ENCODE measurements around the gene DDR2. TPM values are rescaled to one million over a fixed set of nuclear protein-coding genes. Genes with fewer than 3 reads are reported as not detected.

DDR2 gene
- total and polyA plus RNA-seq, 2 of the 4 experiments (the other 2 are of a cell fraction), result 66.1 to 245 TPM

DNA sequence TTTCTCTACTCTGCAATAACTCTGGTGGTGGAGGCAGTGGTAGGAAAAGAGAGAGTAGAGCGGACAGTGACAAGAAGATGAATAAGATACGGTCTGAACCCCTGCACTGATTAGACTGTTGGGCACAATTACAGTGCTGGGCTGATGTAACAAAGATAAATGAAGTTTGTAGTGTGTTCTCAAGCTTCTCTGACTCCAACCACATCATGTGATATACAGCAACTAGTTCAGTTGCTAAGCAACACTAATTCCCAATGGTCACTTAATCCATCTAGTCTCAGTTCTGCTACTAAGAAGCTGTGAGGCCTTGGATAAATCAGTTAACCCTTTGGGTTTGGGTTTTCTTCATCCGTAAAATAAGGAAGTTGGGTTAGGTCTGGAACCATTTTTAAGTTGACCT, 17.3 kb downstream of the DDR2 start:
- H3K9ac ChIP-seq (ENCODE audit: low read depth, low read length), result no peak overlapping the region
- no TSS peak for BruUV-seq (replicated peaks)
- H3K23ac ChIP-seq (ENCODE audit: low read depth, low read length), result no peak overlapping the region
- no peak overlapping the region for H2AFZ ChIP-seq (replicated peaks; ENCODE audit: low read length, poor library complexity)
- intact Hi-C loops (cut with micrococcal nuclease) (loop anchor here (2.0 kb wide), 1 partner anchor 15 kb away; no protein-coding TSS in a partner anchor), dilution Hi-C loops (cut with HindIII; ENCODE audit: low sequenced_read_pairs, unreplicated experiment) (no loop called here), in situ Hi-C loops (cut with MboI; ENCODE audit: low sequenced_read_pairs) (no loop called here)
- POLR2A ChIA-PET (ENCODE audit: unreplicated experiment), result no interaction called here
- no peak overlapping the region for H3K56ac ChIP-seq (ENCODE audit: extremely low read depth, insufficient read depth, low read length)
- no CpG with 5 or more reads among the region's 3 CpGs for WGBS, 2 experiments (ENCODE audit: extremely low coverage in 2 of 2, insufficient read length in 1 of 2)
- H4K20me1 ChIP-seq (ENCODE audit: insufficient read depth, low read length), result peaks cover 89% of the 10 kb centered on the region
- no peaks in the 10 kb centered on the region for H3K9me3 ChIP-seq (ENCODE audit: control insufficient read depth, insufficient read depth, low read length)
- H4K8ac ChIP-seq (ENCODE audit: low read depth in 2 of 2, low read length in 2 of 2), result no peak overlapping the region
- no peak overlapping the region for H2BK5ac ChIP-seq (ENCODE audit: low read depth, low read length, poor library complexity, severe bottlenecking)
- no peak overlapping the region; the same call in 1 of the 2 replicates for H3K4me2 ChIP-seq (ENCODE audit: low read depth, low read length)
- no peak overlapping the region for H2AK5ac ChIP-seq (ENCODE audit: low read depth, low read length)
- H3K9me1 ChIP-seq (ENCODE audit: insufficient read depth, low read length), result peaks cover 23% of the 10 kb centered on the region
- H3K4me1 ChIP-seq (ENCODE audit: control insufficient read depth, insufficient read depth, low read length), result peaks cover 7% of the 10 kb centered on the region
- H3K14ac ChIP-seq (replicated peaks; ENCODE audit: low read depth, low read length), result no peak overlapping the region
- peaks cover 29 to 88% of the 10 kb centered on the region in 2 experiments; a peak in 3 of 4 replicates for H3K79me1 ChIP-seq (ENCODE audit: low read depth in 1 of 2, low read length in 2 of 2)
- peaks cover 5% of the 10 kb centered on the region for H3K36me3 ChIP-seq (ENCODE audit: control insufficient read depth, insufficient read depth, low read length)
- no peak overlapping the region for H2AK9ac ChIP-seq (replicated peaks; ENCODE audit: low read depth, low read length, poor library complexity)
- H3K27ac ChIP-seq (ENCODE audit: insufficient read depth, low read length), result no peak overlapping the region
- no peak overlapping the region for H2BK15ac ChIP-seq (ENCODE audit: low read depth, low read length)
- H2BK120ac ChIP-seq (ENCODE audit: low read depth, low read length), result no peak overlapping the region
- no peak for TF ChIP-seq RFX5 (IDR thresholded peaks at IDR 0.05; ENCODE audit: low read depth, low read length)
- TF ChIP-seq RCOR1 (IDR thresholded peaks at IDR 0.05; ENCODE audit: insufficient replicate concordance, low read length), result no peak
- no peak for TF ChIP-seq CHD1 (IDR thresholded peaks at IDR 0.05; ENCODE audit: low read depth, low read length)
- H3K4me3 ChIP-seq (ENCODE audit: insufficient read depth, low read depth, low read length), result no peak overlapping the region
- CTCF ChIA-PET, result no interaction called here
- no peak overlapping the region for H3K18ac ChIP-seq (ENCODE audit: low read depth, low read length)
- no peaks in the 10 kb centered on the region for H3K27me3 ChIP-seq (ENCODE audit: control insufficient read depth, insufficient read depth, low read length)
- no peak for ATAC-seq (ENCODE audit: low read depth)
- no peak overlapping the region for H3K4ac ChIP-seq (ENCODE audit: low read depth, low read length)
- no peak overlapping the region for H4K5ac ChIP-seq (ENCODE audit: low read depth, low read length)
- no peak for DNase-seq
- H4K91ac ChIP-seq (ENCODE audit: insufficient read depth, low read depth, low read length), result no peak overlapping the region
- no peak overlapping the region for H2BK20ac ChIP-seq (ENCODE audit: low read depth, low read length)

All from IMR-90 (cell line).